DND-41 (cell line): ENCODE results near the gene NFE2L1.

Experiments
- EZH2 ChIP-seq: IDR thresholded peaks from 3 replicates; pipeline ENCODE4 v1.6.1; 2012; ENCODE audit warnings: borderline replicate concordance, low read depth, mild to moderate bottlenecking, moderate library complexity, low read length, inconsistent platforms; ENCODE audit not compliant: severe bottlenecking
- TF ChIP-seq, protein P1 (sequence below): IDR thresholded peaks from 2 replicates; pipeline ENCODE4 v1.5.1; 2012; ENCODE audit warnings: borderline replicate concordance, low read length, moderate library complexity, mild to moderate bottlenecking; ENCODE audit not compliant: poor library complexity, severe bottlenecking; ENCODE audit errors: extremely low read depth

DNA sequence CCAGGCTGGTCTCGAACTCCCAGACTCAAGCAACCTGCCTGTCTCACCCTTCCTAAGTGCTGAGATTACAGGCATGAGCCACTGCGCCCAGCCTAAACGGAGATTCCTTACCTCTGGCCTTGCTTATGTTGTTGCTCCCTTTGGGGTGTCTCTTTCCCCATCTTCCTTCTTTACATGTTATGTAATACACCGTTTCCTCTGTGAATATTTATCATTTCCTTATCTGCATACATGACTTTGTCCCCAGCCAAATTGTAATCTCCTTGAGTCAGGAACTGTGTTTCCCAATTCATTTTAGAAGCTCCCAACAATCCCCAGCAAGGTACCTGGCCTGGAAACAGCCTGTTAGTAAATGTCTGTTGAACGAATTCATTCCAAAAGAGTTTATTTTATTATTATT, 26.2 kb upstream of the NFE2L1 start:
- TF ChIP-seq, protein P1, sequence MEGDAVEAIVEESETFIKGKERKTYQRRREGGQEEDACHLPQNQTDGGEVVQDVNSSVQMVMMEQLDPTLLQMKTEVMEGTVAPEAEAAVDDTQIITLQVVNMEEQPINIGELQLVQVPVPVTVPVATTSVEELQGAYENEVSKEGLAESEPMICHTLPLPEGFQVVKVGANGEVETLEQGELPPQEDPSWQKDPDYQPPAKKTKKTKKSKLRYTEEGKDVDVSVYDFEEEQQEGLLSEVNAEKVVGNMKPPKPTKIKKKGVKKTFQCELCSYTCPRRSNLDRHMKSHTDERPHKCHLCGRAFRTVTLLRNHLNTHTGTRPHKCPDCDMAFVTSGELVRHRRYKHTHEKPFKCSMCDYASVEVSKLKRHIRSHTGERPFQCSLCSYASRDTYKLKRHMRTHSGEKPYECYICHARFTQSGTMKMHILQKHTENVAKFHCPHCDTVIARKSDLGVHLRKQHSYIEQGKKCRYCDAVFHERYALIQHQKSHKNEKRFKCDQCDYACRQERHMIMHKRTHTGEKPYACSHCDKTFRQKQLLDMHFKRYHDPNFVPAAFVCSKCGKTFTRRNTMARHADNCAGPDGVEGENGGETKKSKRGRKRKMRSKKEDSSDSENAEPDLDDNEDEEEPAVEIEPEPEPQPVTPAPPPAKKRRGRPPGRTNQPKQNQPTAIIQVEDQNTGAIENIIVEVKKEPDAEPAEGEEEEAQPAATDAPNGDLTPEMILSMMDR = no peak
- TF ChIP-seq EZH2 = no peak
